Measurements from ENCODE around the gene TRPM2. TPM values are rescaled to one million over a fixed set of nuclear protein-coding genes. Genes with fewer than 3 reads are reported as not detected.

TRPM2 gene
- total RNA-seq: 18.1 and 18.3 TPM in 2 replicates

DNA sequence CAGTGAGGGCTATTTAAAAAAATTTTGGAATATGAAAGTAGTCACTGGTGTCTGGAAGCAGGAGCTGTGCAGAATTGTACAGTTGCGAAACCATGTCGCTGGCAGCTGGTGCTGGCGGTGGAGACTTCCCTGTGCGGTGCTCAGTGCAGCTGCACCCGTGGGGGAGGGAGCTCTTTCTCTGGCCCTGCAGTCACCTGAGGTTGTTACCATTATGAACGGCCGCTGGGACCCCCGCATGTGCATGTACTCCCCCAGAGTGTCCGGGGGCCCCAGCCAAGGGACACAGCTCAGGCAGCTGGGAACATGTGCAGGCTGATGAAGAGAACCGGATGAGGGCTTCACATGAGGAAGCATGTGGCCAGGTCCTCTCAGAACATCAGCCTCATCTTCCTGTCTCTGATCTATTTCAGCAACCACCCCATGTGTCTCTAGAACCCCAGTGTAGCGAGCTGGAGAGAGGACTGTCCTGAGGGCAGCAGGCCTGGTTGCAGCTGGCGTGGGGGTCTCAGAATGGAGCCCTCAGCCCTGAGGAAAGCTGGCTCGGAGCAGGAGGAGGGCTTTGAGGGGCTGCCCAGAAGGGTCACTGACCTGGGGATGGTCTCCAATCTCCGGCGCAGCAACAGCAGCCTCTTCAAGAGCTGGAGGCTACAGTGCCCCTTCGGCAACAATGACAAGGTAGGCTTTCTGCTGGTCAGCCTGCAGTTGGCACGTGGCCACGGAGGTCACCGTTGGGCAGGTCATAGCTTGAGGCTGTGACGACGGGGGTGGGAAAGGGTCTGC is at the start of gene TRPM2:
TSS of gene TRPM2 (plus strand) at position 431 of the 780 bp plus-strand sequence. CDS start at position 511, 80 bp downstream.

DNA sequence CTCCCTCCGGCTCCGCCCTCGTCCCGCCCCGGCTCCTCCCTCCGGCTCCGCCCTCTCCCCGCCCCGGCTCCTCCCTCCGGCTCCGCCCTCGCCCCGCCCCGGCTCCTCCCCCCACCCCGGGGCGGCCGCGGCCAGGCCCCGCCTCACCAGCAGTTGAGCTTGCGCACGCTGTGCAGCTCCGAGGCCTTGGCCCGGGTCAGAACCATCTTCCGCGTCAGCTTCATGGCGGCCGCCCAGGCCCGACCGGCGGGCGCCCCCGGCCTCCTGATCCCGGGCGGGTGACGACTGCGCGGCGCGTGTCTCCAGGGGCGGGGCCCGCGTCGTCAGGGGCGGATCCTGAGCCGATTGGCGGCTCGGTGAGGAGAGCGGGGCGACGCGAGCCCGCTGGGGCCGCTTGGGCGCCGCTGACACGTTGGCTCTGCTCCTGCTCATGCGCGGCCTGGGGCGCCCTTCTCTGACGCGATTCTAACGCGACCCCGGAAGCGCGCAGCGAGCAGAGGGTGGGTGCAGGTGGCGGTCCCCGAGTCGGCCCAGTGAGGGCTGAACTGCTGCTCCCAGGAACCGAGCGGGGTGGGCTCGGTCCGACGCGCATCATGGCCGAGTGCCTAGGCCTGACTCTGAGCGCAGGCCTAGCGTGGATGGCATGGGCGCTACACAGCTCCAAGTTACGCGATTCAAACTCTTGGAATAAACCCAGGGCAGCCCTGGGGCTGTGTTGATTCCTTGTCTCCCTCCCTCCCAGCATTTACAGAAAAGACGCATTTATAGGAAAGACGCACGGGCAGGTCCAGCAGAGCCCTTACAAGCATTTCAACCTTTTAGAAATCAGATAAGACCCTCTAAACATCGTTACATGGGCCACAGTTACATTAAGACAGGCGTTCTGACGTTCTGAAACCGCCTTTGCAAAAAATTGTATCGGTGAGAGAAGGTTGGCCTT is 14.2 kb upstream of the TRPM2 start, which contains the start of gene CFAP410:
TSS of gene CFAP410 (minus strand) at position 420 of the 940 bp plus-strand sequence. CDS start at position 224, 196 bp downstream.

DNA sequence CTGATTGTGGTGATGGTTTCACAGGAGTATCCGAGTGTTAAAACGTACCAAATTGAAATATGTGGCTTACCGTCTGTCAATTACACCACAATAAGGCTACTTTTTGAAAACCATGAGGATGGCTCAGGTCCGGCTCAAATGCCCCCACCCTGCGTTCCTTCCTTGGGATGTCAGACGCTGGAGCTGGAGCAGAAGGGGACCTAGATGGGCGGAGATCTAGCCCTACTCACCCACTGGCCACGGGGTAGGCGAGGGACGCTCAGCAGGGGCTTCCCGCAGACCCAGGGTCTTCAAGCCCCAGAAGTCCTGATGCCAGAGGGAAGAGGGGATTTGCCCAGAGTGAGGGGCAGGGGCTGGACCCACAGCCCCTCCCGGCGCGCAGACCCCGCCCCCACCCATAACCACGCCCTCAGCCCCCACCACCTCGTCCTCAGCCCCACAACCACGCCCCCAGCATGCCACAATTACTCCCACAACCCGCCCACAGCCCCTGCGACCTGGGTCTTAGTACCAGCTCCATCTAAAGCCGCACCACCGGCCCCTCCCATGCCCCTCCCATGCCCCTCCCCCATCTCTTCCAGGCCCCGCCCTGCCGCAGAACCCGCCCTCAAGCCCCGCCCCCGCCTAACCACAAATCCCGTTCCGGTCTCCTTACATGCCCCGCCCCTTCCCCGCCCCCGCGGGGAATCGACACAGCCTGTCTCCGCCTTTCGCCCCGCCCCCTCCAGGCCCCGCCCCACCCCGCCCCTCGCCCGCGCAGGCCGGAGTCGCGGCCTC is 101.5 kb downstream of the TRPM2 start, which contains the start of gene LRRC3:
TSS of gene LRRC3 (plus strand) at position 764 of the 777 bp plus-strand sequence. CDS start 1,135 bp downstream, outside the sequence.

Other genes with a start within 250 kb of the TRPM2 start
- 22.5 and 25.5 TPM in 2 replicates for gene PWP2, start 246.2 kb upstream of the TRPM2 start, total RNA-seq
- 20.4 and 26.8 TPM in 2 replicates for gene GATD3, start 219.9 kb upstream of the TRPM2 start, total RNA-seq
- 0.67 and 1.0 TPM in 2 replicates for gene ICOSLG, start 112.7 kb upstream of the TRPM2 start, total RNA-seq
- gene DNMT3L, start 91.7 kb upstream of the TRPM2 start, total RNA-seq: not detected in 2 replicates
- gene AIRE, start 67.7 kb upstream of the TRPM2 start, total RNA-seq: 0.15 TPM in 1 of 2 replicates, not detected in the other
- gene PFKL, start 53.6 kb upstream of the TRPM2 start, total RNA-seq: 137 and 166 TPM in 2 replicates
- 10.6 and 11.7 TPM in 2 replicates for gene CFAP410, start 14.2 kb upstream of the TRPM2 start, total RNA-seq
- gene LRRC3, start 101.9 kb downstream of the TRPM2 start, total RNA-seq: 3.5 and 5.5 TPM in 2 replicates
- gene KRTAP10-1, start 186.6 kb downstream of the TRPM2 start, total RNA-seq: not detected in 2 replicates
- gene KRTAP10-2, start 197.9 kb downstream of the TRPM2 start, total RNA-seq: not detected in 2 replicates
- gene KRTAP10-3, start 205.2 kb downstream of the TRPM2 start, total RNA-seq: not detected in 2 replicates
- gene KRTAP10-4, start 220.1 kb downstream of the TRPM2 start, total RNA-seq: not detected in 2 replicates
- gene KRTAP10-5, start 227.0 kb downstream of the TRPM2 start, total RNA-seq: not detected in 2 replicates
- gene KRTAP10-6, start 238.9 kb downstream of the TRPM2 start, total RNA-seq: not detected in 2 replicates
- not detected in 2 replicates for gene KRTAP10-7, start 247.0 kb downstream of the TRPM2 start, total RNA-seq

Data from mammary microvascular endothelial cell (primary cell).